K562 (cell line): ENCODE data around the gene SRPK1. TPM values are rescaled to one million over a fixed set of nuclear protein-coding genes. Genes with fewer than 3 reads are reported as not detected.

ENCODE experiments used
- ATAC-seq: fragments of 200-7000 bp; cut with Tn5 transposase; 3 replicates; pipeline ENCODE4 v1.9.1; 2020; ENCODE audit warnings: moderate library complexity
- BruUV-seq: library from RNA; stranded (reverse); fragments of 400-500 nt; replicated peaks from 2 replicates; lab custom pipeline; 2021; lab: Mats Ljungman, UMichigan
- CTCF ChIA-PET: fragments of 300-600 bp; formaldehyde crosslinking; extraction: SDS; loops from one replicate; lab custom pipeline; 2021; ENCODE audit warnings: low intra/inter-chr PET ratio; lab: Yijun Ruan, JAX
- POLR2A ChIA-PET: fragments of 300-600, 350-650 bp; sonication (Branson Sonifier 250); formaldehyde crosslinking; extraction: SDS; loops from one replicate; lab custom pipeline; 2021; ENCODE audit warnings: antibody characterized with exemption, inconsistent platforms; lab: Yijun Ruan, JAX
- DNase-seq, 4 experiments: peaks; one replicate each; pipeline versions ENCODE4 v3.0.0 to v3.0.0-alpha.2; 2011 to 2018; ENCODE audit warnings: low spot score in 3 of 4, mixed read lengths in 3 of 4; ENCODE audit errors: extremely low read depth in 1 of 4
- FAIRE-seq: peaks from 2 replicates; lab custom pipeline; 2011; peaks lifted over from hg19 to GRCh38; lab: Jason Lieb, UNC
- H2AFZ ChIP-seq: 2 replicates; pipeline ENCODE4 v1.6.0; 2011; ENCODE audit warnings: low read depth, low read length, control low read depth, inconsistent platforms
- H3K27ac ChIP-seq: fragments of 200-600 bp; 3 replicates; pipeline ENCODE4 v1.8.0; 2011; ENCODE audit warnings: low read depth, mild to moderate bottlenecking, control low read depth, inconsistent platforms, low read length, moderate library complexity, mixed read lengths; ENCODE audit errors: extremely low read depth
- H3K27me3 ChIP-seq, 2 experiments: fragments of 300-600 bp in 1 of 2; 2 replicates in 1 of 2; 3 replicates in 1 of 2; pipeline versions ENCODE4 v1.6.0 to v1.8.0; 2011; ENCODE audit warnings: inconsistent platforms in 2 of 2, low read length in 2 of 2, mild to moderate bottlenecking in 1 of 2, mixed read lengths in 1 of 2, moderate library complexity in 1 of 2; ENCODE audit not compliant: control insufficient read depth in 2 of 2, insufficient read depth in 2 of 2
- H3K36me3 ChIP-seq: fragments of 300-600 bp; 3 replicates; pipeline ENCODE4 v1.8.0; 2011; ENCODE audit warnings: mild to moderate bottlenecking, low read length, inconsistent platforms; ENCODE audit not compliant: control insufficient read depth, insufficient read depth
- H3K4me1 ChIP-seq, 2 experiments: fragments of 200-600 bp in 1 of 2; replicated peaks in 1 of 2; 2 replicates in 1 of 2; 3 replicates in 1 of 2; pipeline versions ENCODE4 v1.5.1 to v1.8.0; 2011; ENCODE audit warnings: inconsistent platforms in 2 of 2, low read length in 2 of 2, mild to moderate bottlenecking in 1 of 2, mixed read lengths in 1 of 2, moderate library complexity in 1 of 2; ENCODE audit not compliant: control insufficient read depth in 2 of 2, insufficient read depth in 2 of 2
- H3K4me2 ChIP-seq: 2 replicates; pipeline ENCODE4 v1.6.1; 2011; ENCODE audit warnings: low read length, control low read depth, inconsistent platforms, mixed read lengths; ENCODE audit not compliant: insufficient read depth
- H3K4me3 ChIP-seq: fragments of 200-600 bp; sonication (generic), shearing (Covaris generic); 2 replicates; pipeline ENCODE4 v1.5.1; 2016; ENCODE audit warnings: control low read depth, inconsistent platforms
- H3K79me2 ChIP-seq: fragments of 200-600 bp; 3 replicates; pipeline ENCODE4 v1.8.0; 2011; ENCODE audit warnings: low read length, inconsistent platforms; ENCODE audit not compliant: control insufficient read depth, insufficient read depth
- H3K9ac ChIP-seq, 2 experiments: 2 replicates each; pipeline versions ENCODE4 v1.6.0 to v1.6.1; 2011; ENCODE audit warnings: low read depth in 2 of 2, low read length in 2 of 2, control low read depth in 1 of 2, inconsistent platforms in 1 of 2, mild to moderate bottlenecking in 1 of 2, mixed read lengths in 1 of 2; ENCODE audit not compliant: insufficient read depth in 1 of 2
- H3K9me1 ChIP-seq: one replicate; pipeline ENCODE4 v1.6.0; 2011; ENCODE audit warnings: inconsistent platforms, mild to moderate bottlenecking, low read length, moderate library complexity; ENCODE audit not compliant: control insufficient read depth, insufficient read depth
- H3K9me3 ChIP-seq: replicated peaks from 2 replicates; pipeline ENCODE4 v1.5.1; 2011; ENCODE audit warnings: low read depth, low read length, inconsistent platforms; ENCODE audit not compliant: control insufficient read depth, insufficient read depth
- H4K20me1 ChIP-seq: replicated peaks from 2 replicates; pipeline ENCODE4 v1.6.1; 2011; ENCODE audit warnings: low read length, inconsistent platforms, mixed read lengths; ENCODE audit not compliant: control insufficient read depth, insufficient read depth
- BRD4 ChIP-seq: fragments of 200-600 bp; sonication (generic); IDR thresholded peaks from 2 replicates; pipeline ENCODE4 v1.6.1; 2017; ENCODE audit warnings: inconsistent platforms
- CBFB ChIP-seq: sonication (generic); formaldehyde crosslinking; IDR thresholded peaks from 2 replicates; pipeline ENCODE4 v1.4.0; 2020; ENCODE audit warnings: mild to moderate bottlenecking, missing genetic modification reagents
- DNMT1 ChIP-seq: fragments of 450-650 bp; IDR thresholded peaks from 2 replicates; pipeline ENCODE4 v1.6.1; 2016; ENCODE audit warnings: antibody characterized with exemption, mild to moderate bottlenecking
- FOXJ2 ChIP-seq: fragments of 200-800 bp; sonication (Bioruptor generic); IDR thresholded peaks from 2 replicates; pipeline ENCODE4 v1.6.1; 2016; ENCODE audit warnings: missing genetic modification characterization, missing compliant biosample characterization
- HNRNPUL1 ChIP-seq: fragments of 200-400 bp; formaldehyde crosslinking; IDR thresholded peaks from 2 replicates; pipeline ENCODE4 v1.6.1; 2017; ENCODE audit warnings: low read length
- KLF16 ChIP-seq: IDR thresholded peaks from 2 replicates; pipeline ENCODE4 v1.6.1; 2016; ENCODE audit warnings: antibody characterized with exemption
- LEF1 ChIP-seq: fragments of 450-650 bp; IDR thresholded peaks from 2 replicates; pipeline ENCODE4 v1.6.1; 2016; ENCODE audit warnings: mild to moderate bottlenecking
- NEUROD1 ChIP-seq: fragments of 150-350 bp; IDR thresholded peaks from 2 replicates; pipeline ENCODE4 v1.6.1; 2014; ENCODE audit warnings: borderline replicate concordance, low read length, low read depth; ENCODE audit not compliant: partially characterized antibody
- RBFOX2 ChIP-seq: fragments of 200-400 bp; formaldehyde crosslinking; IDR thresholded peaks from 2 replicates; pipeline ENCODE4 v1.6.1; 2017; ENCODE audit warnings: low read depth, mild to moderate bottlenecking, low read length, moderate library complexity
- RHOXF2B ChIP-seq: fragments of 250-450 bp; sonication (Bioruptor Pico); conservative IDR thresholded peaks from 2 replicates; pipeline ENCODE4 v1.5.1; 2021
- SREBF1 ChIP-seq: fragments of 150-350 bp; IDR thresholded peaks from 2 replicates; pipeline ENCODE4 v1.6.1; 2014; ENCODE audit warnings: antibody characterized with exemption, low read depth, low read length, borderline replicate concordance
- ZFP1 ChIP-seq: fragments of 450-650 bp; formaldehyde crosslinking; IDR thresholded peaks from 2 replicates; pipeline ENCODE4 v1.4.0; 2020; ENCODE audit warnings: mild to moderate bottlenecking, mixed read lengths
- ZFPM2 ChIP-seq: fragments of 250-450 bp; sonication (Bioruptor Pico); IDR thresholded peaks from 2 replicates; pipeline ENCODE4 v1.5.1; 2022; ENCODE audit warnings: mild to moderate bottlenecking
- ZNF121 ChIP-seq: sonication (generic); formaldehyde crosslinking; conservative IDR thresholded peaks from 2 replicates; pipeline ENCODE4 v1.8.0; 2022; ENCODE audit warnings: missing genetic modification reagents
- ZNF212 ChIP-seq: fragments of 450-650 bp; formaldehyde crosslinking; IDR thresholded peaks from 2 replicates; pipeline ENCODE4 v1.4.0; 2020; ENCODE audit warnings: mild to moderate bottlenecking
- WGBS: fragments of 100-300 bp; shearing (Covaris generic); methylation state at CpG from one replicate; pipeline ENCODE4 v1.1.6; 2016; ENCODE audit warnings: low coverage, mixed read lengths; ENCODE audit not compliant: insufficient coverage; ENCODE audit errors: missing lambda C conversion rate; 5-methylcytosine and 5-hydroxymethylcytosine counted together
- in situ Hi-C: fragments of 300-500 bp; cut with MboI; formaldehyde crosslinking; loops from 4 replicates; pipeline ENCODE4 v1.15.0; 2018; ENCODE audit warnings: inconsistent platforms, mixed read lengths
- intact Hi-C: fragments of 100-400 bp; cut with micrococcal nuclease; formaldehyde crosslinking; loops from 2 replicates; pipeline ENCODE4 v1.14.2; 2022
- polyA plus RNA-seq, 8 experiments: library from polyadenylated mRNA; depleted of rRNA in 4 of 8; stranded (reverse) in 5 of 8; unstranded in 3 of 8; fragments of >200 nt; fragmentation: Nextera tagmentation in 2 of 8; fragmentation: Illumina TruSeq in 1 of 8; extraction: Ambion mirVana in 2 of 8; extraction: Trizol in 1 of 8; gene quantifications; 2 replicates each; pipeline versions ENCODE4 v1.2.1 to v1.2.3, GENCODE V29; 2011 to 2014; ENCODE audit warnings: inconsistent platforms in 1 of 8, missing spikeins in 1 of 8
- total RNA-seq, 7 experiments: library from RNA; depleted of rRNA in 6 of 7; stranded (reverse); fragments of >200 nt in 6 of 7; fragmentation: Illumina TruSeq in 2 of 7; extraction: Trizol in 2 of 7; gene quantifications; 2 replicates each; pipeline versions ENCODE4 v1.2.1 to v1.2.3, GENCODE V29; 2011 to 2021; ENCODE audit warnings: low replicate concordance in 1 of 7
- TF ChIP-seq, protein P1 (sequence below): IDR thresholded peaks from 2 replicates; pipeline ENCODE4 v1.6.1; 2011; ENCODE audit warnings: borderline replicate concordance, low read depth, mild to moderate bottlenecking, moderate library complexity, low read length; ENCODE audit not compliant: insufficient read depth, poor library complexity, severe bottlenecking
- TF ChIP-seq, protein P2 (sequence below): fragments of 250-450 bp; sonication (Bioruptor Pico); IDR thresholded peaks from 2 replicates; pipeline ENCODE4 v1.8.0; 2022; ENCODE audit warnings: moderate library complexity, mild to moderate bottlenecking, inconsistent platforms

SRPK1 gene
- total and polyA plus RNA-seq, 9 of the 15 experiments (the other 6 are each of a cell fraction or from before 2014, with no cell fraction given) = 99.6 to 185 (median 159) TPM

DNA sequence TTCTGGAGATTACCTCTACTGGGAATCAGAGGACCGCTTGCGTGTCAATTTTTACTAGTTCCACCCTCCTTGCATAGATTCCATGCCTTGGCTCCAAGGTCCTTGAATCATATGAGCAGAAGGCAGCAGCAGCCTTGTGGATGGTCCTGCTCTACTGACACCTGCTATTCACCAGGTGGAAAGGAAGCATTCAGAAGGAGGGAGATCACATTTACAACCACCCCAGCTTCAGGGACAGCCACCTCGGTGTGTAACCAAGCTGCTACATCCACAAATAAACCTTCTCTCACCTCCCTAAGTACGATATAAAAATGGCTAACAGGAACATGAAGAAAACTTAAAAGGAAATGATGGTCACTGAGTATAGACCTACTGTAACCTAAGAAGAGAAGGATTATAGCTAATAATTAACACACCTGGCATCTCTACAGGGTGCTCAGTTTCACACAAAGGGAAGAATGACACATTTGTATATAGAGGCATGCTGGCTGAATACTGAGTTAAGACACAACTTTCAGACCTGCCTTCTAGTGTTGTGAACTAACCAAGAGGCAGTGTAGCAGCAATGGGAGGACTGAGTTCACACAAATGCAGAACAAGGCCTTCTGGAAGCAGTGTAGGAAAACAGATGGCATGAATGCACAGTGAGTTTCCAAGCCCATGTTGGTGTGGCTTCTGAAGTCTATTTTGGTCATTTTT, 46.3 kb upstream of the SRPK1 start:
- Histone ChIP-seq H3K27me3 (peaks cover 4 to 7% of the 10 kb centered on the region in 2 experiments; a peak in 4 of 5 replicates), H3K9me1 (no peaks in the 10 kb centered on the region), H3K4me1 (no peaks in the 10 kb centered on the region), H3K27ac (no peak overlapping the region), H3K9me3 (no peaks in the 10 kb centered on the region), H3K4me3 (no peak overlapping the region), H3K79me2 (no peaks in the 10 kb centered on the region), H3K9ac (no peak overlapping the region), H4K20me1 (no peaks in the 10 kb centered on the region; the same call in 1 of the 2 replicates), H3K36me3 (no peaks in the 10 kb centered on the region), H3K4me2 (no peak overlapping the region), H2AFZ (no peak overlapping the region)
- FAIRE-seq (peak; percentile 6), ATAC-seq (no peak), DNase-seq (no peak)
- POLR2A ChIA-PET = interaction anchor here (0.5 to 1.5 kb wide), 4 partner anchors 8 to 926 kb away, joined by 3 to 5 read pairs (median 4); no protein-coding TSS in a partner anchor
- intact Hi-C loops = no loop called here
- no TSS peak for BruUV-seq
- CTCF ChIA-PET = interaction anchor here (0.5 kb wide), 1 partner anchor 190 kb away, joined by 4 read pairs; no protein-coding TSS in a partner anchor
- 21% methylated on average over 4 of the region's 4 CpGs for WGBS
- in situ Hi-C loops = no loop called here
- TF ChIP-seq RBFOX2 (no peak), ZFPM2 (no peak), ZNF121 (CRISPR knock-in tag) (no peak), FOXJ2 (tag) (no peak), KLF16 (no peak), HNRNPUL1 (no peak), DNMT1 (no peak), ZNF212 (CRISPR knock-in tag) (no peak), ZFP1 (CRISPR knock-in tag) (no peak), BRD4 (no peak), CBFB (CRISPR knock-in tag) (no peak), SREBF1 (no peak), RHOXF2B (no peak), LEF1 (no peak), NEUROD1 (no peak)
- TF ChIP-seq, protein P1, sequence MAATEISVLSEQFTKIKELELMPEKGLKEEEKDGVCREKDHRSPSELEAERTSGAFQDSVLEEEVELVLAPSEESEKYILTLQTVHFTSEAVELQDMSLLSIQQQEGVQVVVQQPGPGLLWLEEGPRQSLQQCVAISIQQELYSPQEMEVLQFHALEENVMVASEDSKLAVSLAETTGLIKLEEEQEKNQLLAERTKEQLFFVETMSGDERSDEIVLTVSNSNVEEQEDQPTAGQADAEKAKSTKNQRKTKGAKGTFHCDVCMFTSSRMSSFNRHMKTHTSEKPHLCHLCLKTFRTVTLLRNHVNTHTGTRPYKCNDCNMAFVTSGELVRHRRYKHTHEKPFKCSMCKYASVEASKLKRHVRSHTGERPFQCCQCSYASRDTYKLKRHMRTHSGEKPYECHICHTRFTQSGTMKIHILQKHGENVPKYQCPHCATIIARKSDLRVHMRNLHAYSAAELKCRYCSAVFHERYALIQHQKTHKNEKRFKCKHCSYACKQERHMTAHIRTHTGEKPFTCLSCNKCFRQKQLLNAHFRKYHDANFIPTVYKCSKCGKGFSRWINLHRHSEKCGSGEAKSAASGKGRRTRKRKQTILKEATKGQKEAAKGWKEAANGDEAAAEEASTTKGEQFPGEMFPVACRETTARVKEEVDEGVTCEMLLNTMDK = no peak
- TF ChIP-seq, protein P2, sequence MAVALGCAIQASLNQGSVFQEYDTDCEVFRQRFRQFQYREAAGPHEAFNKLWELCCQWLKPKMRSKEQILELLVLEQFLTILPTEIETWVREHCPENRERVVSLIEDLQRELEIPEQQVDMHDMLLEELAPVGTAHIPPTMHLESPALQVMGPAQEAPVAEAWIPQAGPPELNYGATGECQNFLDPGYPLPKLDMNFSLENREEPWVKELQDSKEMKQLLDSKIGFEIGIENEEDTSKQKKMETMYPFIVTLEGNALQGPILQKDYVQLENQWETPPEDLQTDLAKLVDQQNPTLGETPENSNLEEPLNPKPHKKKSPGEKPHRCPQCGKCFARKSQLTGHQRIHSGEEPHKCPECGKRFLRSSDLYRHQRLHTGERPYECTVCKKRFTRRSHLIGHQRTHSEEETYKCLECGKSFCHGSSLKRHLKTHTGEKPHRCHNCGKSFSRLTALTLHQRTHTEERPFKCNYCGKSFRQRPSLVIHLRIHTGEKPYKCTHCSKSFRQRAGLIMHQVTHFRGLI (CRISPR knock-in tag) = no peak
